ENCODE data around the gene CMKLR1.

DNA sequence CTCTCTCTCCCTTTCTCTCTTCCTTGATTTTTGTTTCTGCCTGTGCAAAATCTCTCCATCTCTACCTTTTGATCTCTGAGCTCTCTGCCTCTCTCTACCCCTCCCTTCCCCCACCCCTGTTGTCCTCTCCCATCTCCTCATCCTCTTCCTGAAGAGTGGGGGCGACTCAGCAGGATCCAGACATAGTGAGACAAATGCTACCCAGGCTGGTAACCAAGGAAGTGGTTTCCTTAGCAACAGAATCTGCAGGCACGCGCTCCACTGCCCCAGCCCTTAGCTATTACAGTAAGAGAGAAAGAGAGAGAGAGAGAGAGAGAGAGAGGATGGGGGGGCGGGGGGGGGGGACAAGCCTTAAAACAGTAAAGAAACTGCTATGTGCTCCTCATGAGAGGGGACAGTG lies 85.6 kb downstream of the CMKLR1 start:
- TF ChIP-seq GATA3 (IDR thresholded peaks at IDR 0.05; ENCODE audit: low read depth, low read length) (no peak), GATA2 (IDR thresholded peaks at IDR 0.05; ENCODE audit: low read depth, low read length) (no peak)
